ENCODE results near the gene MYRIP. TPM values are rescaled to one million over a fixed set of nuclear protein-coding genes. Genes with fewer than 3 reads are reported as not detected.

MYRIP gene
- total and polyA plus RNA-seq, 2 experiments from 2014 or later: 0.36 to 0.60 TPM

- TF ChIP-seq CTCF (IDR thresholded peaks at IDR 0.05; ENCODE audit: low read depth, low read length): no peak
- Histone ChIP-seq H3K27me3 (no peaks in the 10 kb centered on the region), H3K4me3 (no peak overlapping the region), H3K4me1 (ENCODE audit: low read depth) (no peaks in the 10 kb centered on the region), H3K9me3 (ENCODE audit: low read depth) (no peaks in the 10 kb centered on the region), H3K27ac (no peak overlapping the region), H3K36me3 (no peaks in the 10 kb centered on the region)
- DNase-seq (ENCODE audit: low read depth in 1 of 2, low spot score in 1 of 2): no peak
Observed at GRCh38 chr3:39848365-39848764, 39.0 kb downstream of the MYRIP start.

GRCh38 chr3:39849992-39850715, 40.7 kb downstream of the MYRIP start:
- H3K27ac ChIP-seq: no peak overlapping the region
- no peak for TF ChIP-seq CTCF (IDR thresholded peaks at IDR 0.05; ENCODE audit: low read depth, low read length)
- DNase-seq (ENCODE audit: low read depth in 1 of 2, low spot score in 1 of 2): no peak

GRCh38 chr3:39850716-39851032, 41.3 kb downstream of the MYRIP start:
- H3K9me3 ChIP-seq (ENCODE audit: low read depth): no peaks in the 10 kb centered on the region
- no peaks in the 10 kb centered on the region for H3K27me3 ChIP-seq
- no peak overlapping the region for H3K4me3 ChIP-seq

More at GRCh38 chr3:39849992-39850715, 40.7 kb downstream of the MYRIP start:
- H3K27me3 ChIP-seq: no peaks in the 10 kb centered on the region
- no peaks in the 10 kb centered on the region for H3K4me1 ChIP-seq (ENCODE audit: low read depth)
- H3K4me3 ChIP-seq: no peak overlapping the region
- no peaks in the 10 kb centered on the region for H3K9me3 ChIP-seq (ENCODE audit: low read depth)
- no peaks in the 10 kb centered on the region for H3K36me3 ChIP-seq

GRCh38 chr3:39855517-39855916, 46.1 kb downstream of the MYRIP start:
- no peaks in the 10 kb centered on the region for H3K9me3 ChIP-seq (ENCODE audit: low read depth)
- no peak overlapping the region for H3K4me3 ChIP-seq
- no peaks in the 10 kb centered on the region for H3K27me3 ChIP-seq
- H3K27ac ChIP-seq: no peak overlapping the region
- H3K4me1 ChIP-seq (ENCODE audit: low read depth): no peaks in the 10 kb centered on the region
- no peak for TF ChIP-seq CTCF (IDR thresholded peaks at IDR 0.05; ENCODE audit: low read depth, low read length)
- DNase-seq (ENCODE audit: low read depth in 1 of 2, low spot score in 1 of 2): no peak
- H3K36me3 ChIP-seq: no peaks in the 10 kb centered on the region

More at GRCh38 chr3:39850716-39851032, 41.3 kb downstream of the MYRIP start:
- no peak for DNase-seq (ENCODE audit: low read depth in 1 of 2, low spot score in 1 of 2)
- no peak for TF ChIP-seq CTCF (IDR thresholded peaks at IDR 0.05; ENCODE audit: low read depth, low read length)
- H3K27ac ChIP-seq: no peak overlapping the region
- no peaks in the 10 kb centered on the region for H3K4me1 ChIP-seq (ENCODE audit: low read depth)
- no peaks in the 10 kb centered on the region for H3K36me3 ChIP-seq

GRCh38 chr3:39869890-39870289, 60.5 kb downstream of the MYRIP start:
- Histone ChIP-seq H3K9me3 (ENCODE audit: low read depth) (no peaks in the 10 kb centered on the region), H3K36me3 (no peaks in the 10 kb centered on the region), H3K27me3 (no peaks in the 10 kb centered on the region), H3K27ac (no peak overlapping the region), H3K4me3 (no peak overlapping the region), H3K4me1 (ENCODE audit: low read depth) (no peaks in the 10 kb centered on the region)
- no peak for TF ChIP-seq CTCF (IDR thresholded peaks at IDR 0.05; ENCODE audit: low read depth, low read length)
- DNase-seq (ENCODE audit: low read depth in 1 of 2, low spot score in 1 of 2): no peak
